ENCODE data around the gene USPL1. TPM values are rescaled to one million over a fixed set of nuclear protein-coding genes. Genes with fewer than 3 reads are reported as not detected.

Gene USPL1
- polyA plus RNA-seq, 2 of the 4 experiments (the other 2 are of a cell fraction) = 7.6 to 22.7 TPM

DNA sequence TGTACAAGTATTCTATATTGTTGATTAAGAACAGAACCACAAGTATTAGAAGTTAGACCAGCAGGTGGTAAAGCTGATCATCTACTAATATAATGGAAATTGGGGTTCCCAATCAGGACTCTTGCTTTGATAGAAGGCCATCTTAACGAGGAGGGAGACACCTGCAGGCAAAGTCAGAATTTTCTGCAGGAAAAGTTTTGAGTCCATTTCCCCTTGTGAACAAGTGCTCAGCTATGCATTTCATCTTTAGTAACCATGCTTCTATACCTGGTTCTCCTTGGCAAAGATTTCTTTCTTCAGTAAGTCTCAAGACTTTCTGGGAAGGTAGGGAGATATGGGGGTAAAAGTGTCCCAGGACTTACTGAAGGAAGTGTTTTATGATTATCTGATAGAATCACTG is 36.1 kb upstream of the USPL1 start:
- no peak overlapping the region for H3K27ac ChIP-seq
- no peak overlapping the region for H3K4me2 ChIP-seq
- POLR2A ChIA-PET = interaction anchor here (1.4 kb wide), 1 partner anchor 36 kb away, joined by 5 read pairs; the partner anchor contains the start of gene USPL1
- 0% methylated on average over 1 of the region's 1 CpG for WGBS (ENCODE audit: missing lambda C conversion rate)
- H3K4me1 ChIP-seq = peaks cover 18% of the 10 kb centered on the region; the same call in 2 of the 3 replicates
- FAIRE-seq (no peak), DNase-seq (ENCODE audit: low read depth in 1 of 2, low spot score in 1 of 2) (peak in 1 of 2 experiments; percentile 20), ATAC-seq (peak in 1 of 2 experiments; percentile 36; a peak in 1 of 6 replicates)
- H3K4me3 ChIP-seq = no peak overlapping the region
- TF ChIP-seq RAD21 (conservative IDR thresholded peaks at IDR 0.05 in 1 of 2, IDR thresholded peaks at IDR 0.05 in 1 of 2) (peak; percentile 13 to 47; a peak in 2 of 5 replicates), HDAC2 (IDR thresholded peaks at IDR 0.05) (no peak), JUNB (IDR thresholded peaks at IDR 0.05) (no peak)
- H3K9me3 ChIP-seq = no peaks in the 10 kb centered on the region
- CTCF ChIA-PET = interaction anchor here (0.6 to 1.4 kb wide), 7 partner anchors 17 to 471 kb away, joined by 3 to 4 read pairs (median 3); partner anchors contain the start of gene USPL1

DNA sequence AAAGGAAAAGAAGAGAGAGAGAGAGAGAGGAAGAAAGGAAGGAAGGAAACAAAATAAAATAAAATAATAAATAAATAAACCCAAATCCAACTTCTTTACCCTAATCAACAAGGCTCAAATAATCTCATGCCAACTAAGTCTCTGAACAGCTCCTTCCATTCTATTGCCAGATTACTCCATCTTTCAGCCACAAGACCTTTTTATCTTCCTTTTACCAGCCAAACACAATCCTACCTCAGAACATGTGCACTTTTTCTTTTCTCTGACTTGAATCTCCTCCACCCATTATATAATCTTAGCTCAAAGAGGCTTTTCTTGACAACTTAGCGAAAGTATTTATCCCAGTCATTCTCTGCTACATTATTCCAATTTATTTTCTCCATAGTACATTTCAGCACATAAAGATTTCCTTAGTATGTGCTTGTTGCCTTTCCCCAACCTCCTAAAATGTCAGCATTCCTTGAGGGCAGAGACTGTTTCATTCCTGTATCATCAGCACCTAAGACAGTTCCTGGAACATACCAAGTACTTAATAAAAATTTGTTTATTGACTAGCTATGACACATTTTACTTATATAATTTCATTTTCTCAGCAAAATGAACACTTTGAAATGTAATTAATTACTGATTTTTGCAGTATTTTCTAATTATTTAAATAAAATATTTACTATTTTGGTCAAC is 33.5 kb upstream of the USPL1 start:
- WGBS (ENCODE audit: missing lambda C conversion rate) = 76% methylated on average over 1 of the region's 1 CpG
- no peak overlapping the region for H3K4me2 ChIP-seq

DNA sequence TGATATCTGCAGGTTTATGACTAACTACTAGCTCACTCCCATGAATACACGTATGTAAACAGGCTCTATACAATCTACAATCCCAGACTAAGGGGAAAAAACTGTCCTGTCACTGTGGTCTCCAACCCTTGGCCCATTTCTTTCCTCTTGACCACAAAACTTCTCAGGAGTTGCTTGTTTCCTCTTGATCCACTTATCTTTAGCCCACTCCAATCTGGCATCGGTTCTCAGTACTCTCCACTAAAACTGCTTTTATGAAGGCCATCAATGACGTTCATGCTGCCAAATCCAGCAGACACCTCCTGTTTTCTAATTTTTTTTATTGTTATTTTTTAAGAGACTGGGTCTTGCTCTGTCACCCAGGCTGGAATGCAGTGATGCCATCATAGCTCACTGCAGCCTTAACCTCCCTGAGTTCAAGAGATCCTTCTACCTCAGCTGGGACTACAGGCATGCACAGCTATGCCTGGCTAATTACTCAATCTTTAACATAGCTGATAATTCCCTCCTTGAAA is 31.9 kb upstream of the USPL1 start:
- no peak overlapping the region for H3K27ac ChIP-seq
- no peak overlapping the region for H3K4me2 ChIP-seq
- 48% methylated on average over 3 of the region's 3 CpGs for WGBS (ENCODE audit: missing lambda C conversion rate)

More for the DNA sequence above, 33.5 kb upstream of the USPL1 start:
- Histone ChIP-seq H3K9me3 (no peaks in the 10 kb centered on the region), H3K4me1 (peaks cover 15% of the 10 kb centered on the region; the same call in 2 of the 3 replicates), H3K4me3 (no peak overlapping the region), H3K27ac (no peak overlapping the region)
- FAIRE-seq = no peak
- TF ChIP-seq FOSL2 (IDR thresholded peaks at IDR 0.05) (no peak), FOSL2 (CRISPR knock-in tag; IDR thresholded peaks at IDR 0.05) (no peak), HOXA7 (CRISPR knock-in tag; IDR thresholded peaks at IDR 0.05) (no peak), RFX5 (IDR thresholded peaks at IDR 0.05) (no peak), PHF8 (IDR thresholded peaks at IDR 0.05; ENCODE audit: borderline replicate concordance, low read depth) (no peak), HOXB13 (CRISPR knock-in tag; IDR thresholded peaks at IDR 0.05; ENCODE audit: low read depth) (no peak), GATA3 (IDR thresholded peaks at IDR 0.05; ENCODE audit: borderline replicate concordance) (no peak), RCOR1 (IDR thresholded peaks at IDR 0.05; ENCODE audit: low read depth, low read length) (no peak), FOSB (CRISPR knock-in tag; IDR thresholded peaks at IDR 0.05) (no peak), EP300 (IDR thresholded peaks at IDR 0.05) (no peak)
- TF ChIP-seq, protein P1, sequence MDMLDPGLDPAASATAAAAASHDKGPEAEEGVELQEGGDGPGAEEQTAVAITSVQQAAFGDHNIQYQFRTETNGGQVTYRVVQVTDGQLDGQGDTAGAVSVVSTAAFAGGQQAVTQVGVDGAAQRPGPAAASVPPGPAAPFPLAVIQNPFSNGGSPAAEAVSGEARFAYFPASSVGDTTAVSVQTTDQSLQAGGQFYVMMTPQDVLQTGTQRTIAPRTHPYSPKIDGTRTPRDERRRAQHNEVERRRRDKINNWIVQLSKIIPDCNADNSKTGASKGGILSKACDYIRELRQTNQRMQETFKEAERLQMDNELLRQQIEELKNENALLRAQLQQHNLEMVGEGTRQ (IDR thresholded peaks at IDR 0.05) = no peak
- no peak for DNase-seq (ENCODE audit: low read depth in 1 of 2, low spot score in 1 of 2)
- CTCF ChIA-PET = interaction anchor here (0.8 kb wide), 1 partner anchor 218 kb away, joined by 3 read pairs; no protein-coding TSS in a partner anchor
- ATAC-seq = no peak
- POLR2A ChIA-PET = no interaction called here

DNA sequence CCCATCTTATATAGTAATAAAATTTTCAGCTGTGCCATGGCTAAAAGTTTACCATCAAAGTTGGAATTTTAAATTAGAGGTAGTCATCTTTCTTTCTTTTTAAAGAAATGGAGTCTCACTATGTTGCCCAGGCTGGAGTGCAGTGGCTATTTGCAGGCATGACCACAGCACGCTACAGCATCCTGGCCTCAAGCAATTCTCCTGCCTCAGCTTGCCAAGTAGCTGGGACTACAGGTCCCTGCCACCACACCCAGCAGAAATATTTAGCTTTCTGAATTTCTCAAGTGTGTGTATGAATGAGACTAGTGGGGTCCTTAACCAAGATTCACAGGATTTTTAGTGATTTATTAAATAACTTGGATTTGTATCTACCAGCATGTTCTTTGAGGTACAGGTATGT is 30.5 kb upstream of the USPL1 start:
- 100% methylated on average over 1 of the region's 1 CpG for WGBS (ENCODE audit: missing lambda C conversion rate)
- POLR2A ChIA-PET = no interaction called here
- Histone ChIP-seq H3K4me3 (no peak overlapping the region), H3K4me2 (no peak overlapping the region), H3K4me1 (0 out of 3 replicates have a peak, but pooled peaks cover 5% of the 10 kb centered on the region), H3K9me3 (no peaks in the 10 kb centered on the region), H3K27ac (no peak overlapping the region)
- ATAC-seq (no peak), FAIRE-seq (no peak), DNase-seq (ENCODE audit: low read depth in 1 of 2, low spot score in 1 of 2) (no peak)
- CTCF ChIA-PET = no interaction called here
- no peak for TF ChIP-seq RCOR1 (IDR thresholded peaks at IDR 0.05; ENCODE audit: low read depth, low read length)
- TF ChIP-seq MAFK (IDR thresholded peaks at IDR 0.05; ENCODE audit: partially characterized antibody) = no peak
- TF ChIP-seq CBX2 (IDR thresholded peaks at IDR 0.05; ENCODE audit: borderline replicate concordance, low read depth) = no peak
- TF ChIP-seq, protein P2, sequence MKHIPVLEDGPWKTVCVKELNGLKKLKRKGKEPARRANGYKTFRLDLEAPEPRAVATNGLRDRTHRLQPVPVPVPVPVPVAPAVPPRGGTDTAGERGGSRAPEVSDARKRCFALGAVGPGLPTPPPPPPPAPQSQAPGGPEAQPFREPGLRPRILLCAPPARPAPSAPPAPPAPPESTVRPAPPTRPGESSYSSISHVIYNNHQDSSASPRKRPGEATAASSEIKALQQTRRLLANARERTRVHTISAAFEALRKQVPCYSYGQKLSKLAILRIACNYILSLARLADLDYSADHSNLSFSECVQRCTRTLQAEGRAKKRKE (CRISPR knock-in tag; IDR thresholded peaks at IDR 0.05; ENCODE audit: low read depth) = no peak
- TF ChIP-seq, protein P3, sequence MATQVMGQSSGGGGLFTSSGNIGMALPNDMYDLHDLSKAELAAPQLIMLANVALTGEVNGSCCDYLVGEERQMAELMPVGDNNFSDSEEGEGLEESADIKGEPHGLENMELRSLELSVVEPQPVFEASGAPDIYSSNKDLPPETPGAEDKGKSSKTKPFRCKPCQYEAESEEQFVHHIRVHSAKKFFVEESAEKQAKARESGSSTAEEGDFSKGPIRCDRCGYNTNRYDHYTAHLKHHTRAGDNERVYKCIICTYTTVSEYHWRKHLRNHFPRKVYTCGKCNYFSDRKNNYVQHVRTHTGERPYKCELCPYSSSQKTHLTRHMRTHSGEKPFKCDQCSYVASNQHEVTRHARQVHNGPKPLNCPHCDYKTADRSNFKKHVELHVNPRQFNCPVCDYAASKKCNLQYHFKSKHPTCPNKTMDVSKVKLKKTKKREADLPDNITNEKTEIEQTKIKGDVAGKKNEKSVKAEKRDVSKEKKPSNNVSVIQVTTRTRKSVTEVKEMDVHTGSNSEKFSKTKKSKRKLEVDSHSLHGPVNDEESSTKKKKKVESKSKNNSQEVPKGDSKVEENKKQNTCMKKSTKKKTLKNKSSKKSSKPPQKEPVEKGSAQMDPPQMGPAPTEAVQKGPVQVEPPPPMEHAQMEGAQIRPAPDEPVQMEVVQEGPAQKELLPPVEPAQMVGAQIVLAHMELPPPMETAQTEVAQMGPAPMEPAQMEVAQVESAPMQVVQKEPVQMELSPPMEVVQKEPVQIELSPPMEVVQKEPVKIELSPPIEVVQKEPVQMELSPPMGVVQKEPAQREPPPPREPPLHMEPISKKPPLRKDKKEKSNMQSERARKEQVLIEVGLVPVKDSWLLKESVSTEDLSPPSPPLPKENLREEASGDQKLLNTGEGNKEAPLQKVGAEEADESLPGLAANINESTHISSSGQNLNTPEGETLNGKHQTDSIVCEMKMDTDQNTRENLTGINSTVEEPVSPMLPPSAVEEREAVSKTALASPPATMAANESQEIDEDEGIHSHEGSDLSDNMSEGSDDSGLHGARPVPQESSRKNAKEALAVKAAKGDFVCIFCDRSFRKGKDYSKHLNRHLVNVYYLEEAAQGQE (IDR thresholded peaks at IDR 0.05) = no peak
- no peak for TF ChIP-seq CHD4 (IDR thresholded peaks at IDR 0.05; ENCODE audit: borderline replicate concordance)
- TF ChIP-seq SMC3 (IDR thresholded peaks at IDR 0.05) = no peak
- TF ChIP-seq, protein P1 (IDR thresholded peaks at IDR 0.05) = no peak

More for the DNA sequence above, 31.9 kb upstream of the USPL1 start:
- FAIRE-seq = no peak
- Histone ChIP-seq H3K9me3 (no peaks in the 10 kb centered on the region), H3K4me1 (peaks cover 11% of the 10 kb centered on the region; the same call in 2 of the 3 replicates), H3K4me3 (no peak overlapping the region)
- no peak for ATAC-seq
- DNase-seq (ENCODE audit: low read depth in 1 of 2, low spot score in 1 of 2) = no peak
- ChIA-PET CTCF (interaction anchor here (0.6 to 0.9 kb wide), 3 partner anchors 13 to 454 kb away, joined by 3 read pairs; no protein-coding TSS in a partner anchor), POLR2A (interaction anchor here (1.6 kb wide), 1 partner anchor 31 kb away, joined by 4 read pairs; no protein-coding TSS in a partner anchor)
- TF ChIP-seq HOXB13 (CRISPR knock-in tag; IDR thresholded peaks at IDR 0.05; ENCODE audit: low read depth) (no peak), RARB (CRISPR knock-in tag; IDR thresholded peaks at IDR 0.05) (no peak), FOSL2 (IDR thresholded peaks at IDR 0.05) (no peak), FOSL2 (CRISPR knock-in tag; IDR thresholded peaks at IDR 0.05) (no peak), RFX5 (IDR thresholded peaks at IDR 0.05) (no peak)
- TF ChIP-seq, protein P4, sequence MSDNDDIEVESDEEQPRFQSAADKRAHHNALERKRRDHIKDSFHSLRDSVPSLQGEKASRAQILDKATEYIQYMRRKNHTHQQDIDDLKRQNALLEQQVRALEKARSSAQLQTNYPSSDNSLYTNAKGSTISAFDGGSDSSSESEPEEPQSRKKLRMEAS (IDR thresholded peaks at IDR 0.05) = no peak

Measured in A549 (cell line).